Upper lobe of right lung (tissue), 1 donor: ENCODE data around the gene OR4E1. TPM values are rescaled to one million over a fixed set of nuclear protein-coding genes. Genes with fewer than 3 reads are reported as not detected.

Experiments used
- ATAC-seq: fragments of 200-7000 bp; cut with Tn5 transposase; one replicate; pipeline ENCODE4 v1.9.1; 2020; ENCODE audit warnings: mild to moderate bottlenecking, moderate library complexity
- DNase-seq: peaks from one replicate; pipeline ENCODE4 v3.0.0-alpha.2; 2020
- H3K27ac ChIP-seq: fragments of 200-600 bp; one replicate; pipeline ENCODE4 v1.8.0; 2022
- H3K27me3 ChIP-seq: fragments of 200-600 bp; one replicate; pipeline ENCODE4 v1.8.0; 2022; ENCODE audit warnings: mild to moderate bottlenecking
- H3K36me3 ChIP-seq: fragments of 200-600 bp; one replicate; pipeline ENCODE4 v1.8.0; 2022
- H3K4me1 ChIP-seq: fragments of 200-600 bp; one replicate; pipeline ENCODE4 v1.8.0; 2022
- H3K4me3 ChIP-seq: fragments of 200-600 bp; one replicate; pipeline ENCODE4 v1.8.0; 2022; ENCODE audit warnings: mild to moderate bottlenecking
- H3K9me3 ChIP-seq: fragments of 200-600 bp; one replicate; pipeline ENCODE4 v1.8.0; 2022
- CTCF ChIP-seq: fragments of 200-600 bp; IDR thresholded peaks from one replicate; pipeline ENCODE4 v1.8.0; 2022; ENCODE audit warnings: antibody characterized with exemption
- intact Hi-C: fragments of 100-400 bp; cut with DNase I; formaldehyde crosslinking; loops from one replicate; pipeline ENCODE4 v1.11.0; 2022
- total RNA-seq: library from RNA; stranded (reverse); fragmentation: NEBNext Ultra II Directional; extraction: Animal tissue kit (Norgen Biotek cat#: 25700); gene quantifications from one replicate; pipeline ENCODE4 v1.2.1, GENCODE V29; 2021
- donor health status: DM: no; HTN: yes; CAD: no; lungs with severe emphysema.

OR4E1 gene
- total RNA-seq, 1 donor from 2014 or later, result not detected

GRCh38 chr14:21669284-21669683, 4.3 kb downstream of the OR4E1 start:
- H3K27ac ChIP-seq, result no peak overlapping the region
- no peak for ATAC-seq
- DNase-seq, result no peak

DNA sequence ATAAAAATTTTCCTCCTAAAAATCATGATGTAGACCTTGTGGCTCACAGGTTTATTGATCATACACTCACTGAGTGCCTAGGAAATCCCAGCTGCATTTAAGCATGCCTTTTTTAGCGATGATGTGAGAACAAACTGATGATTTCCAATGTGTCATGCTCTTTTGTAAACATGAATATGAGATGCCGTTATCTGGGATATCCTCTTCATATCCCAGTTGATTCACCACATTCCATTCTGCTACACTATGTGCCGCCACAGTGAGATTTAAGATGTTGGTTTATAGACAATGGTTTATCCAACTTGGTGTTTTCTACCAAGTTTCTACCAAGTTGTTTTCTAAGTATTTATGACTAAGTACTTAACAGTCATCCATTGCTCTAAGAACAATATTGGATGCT, 5.2 kb downstream of the OR4E1 start:
- H3K27ac ChIP-seq, result no peak overlapping the region
- H3K4me3 ChIP-seq, result no peak overlapping the region
- intact Hi-C loops, result no loop called here
- DNase-seq (no peak), ATAC-seq (no peak)
- no peaks in the 10 kb centered on the region for H3K4me1 ChIP-seq
- no peaks in the 10 kb centered on the region for H3K9me3 ChIP-seq
- TF ChIP-seq CTCF, result no peak
- no peaks in the 10 kb centered on the region for H3K27me3 ChIP-seq
- no peaks in the 10 kb centered on the region for H3K36me3 ChIP-seq

More at GRCh38 chr14:21669284-21669683, 4.3 kb downstream of the OR4E1 start:
- no peak for TF ChIP-seq CTCF
- intact Hi-C loops, result no loop called here
- H3K4me1 ChIP-seq, result no peaks in the 10 kb centered on the region
- H3K9me3 ChIP-seq, result no peaks in the 10 kb centered on the region
- no peak overlapping the region for H3K4me3 ChIP-seq
- H3K36me3 ChIP-seq, result no peaks in the 10 kb centered on the region
- H3K27me3 ChIP-seq, result no peaks in the 10 kb centered on the region

- no peak for ATAC-seq
- no peaks in the 10 kb centered on the region for H3K4me1 ChIP-seq
Measured at GRCh38 chr14:21656980-21657379, 16.6 kb downstream of the OR4E1 start.

GRCh38 chr14:21654215-21654614, 19.4 kb downstream of the OR4E1 start:
- intact Hi-C loops, result no loop called here
- no peak overlapping the region for H3K27ac ChIP-seq
- no peak for ATAC-seq

More at GRCh38 chr14:21656980-21657379, 16.6 kb downstream of the OR4E1 start:
- Histone ChIP-seq H3K4me3 (no peak overlapping the region), H3K27ac (no peak overlapping the region), H3K9me3 (no peaks in the 10 kb centered on the region), H3K27me3 (no peaks in the 10 kb centered on the region), H3K36me3 (no peaks in the 10 kb centered on the region)
- intact Hi-C loops, result no loop called here
- DNase-seq, result no peak
- no peak for TF ChIP-seq CTCF

DNA sequence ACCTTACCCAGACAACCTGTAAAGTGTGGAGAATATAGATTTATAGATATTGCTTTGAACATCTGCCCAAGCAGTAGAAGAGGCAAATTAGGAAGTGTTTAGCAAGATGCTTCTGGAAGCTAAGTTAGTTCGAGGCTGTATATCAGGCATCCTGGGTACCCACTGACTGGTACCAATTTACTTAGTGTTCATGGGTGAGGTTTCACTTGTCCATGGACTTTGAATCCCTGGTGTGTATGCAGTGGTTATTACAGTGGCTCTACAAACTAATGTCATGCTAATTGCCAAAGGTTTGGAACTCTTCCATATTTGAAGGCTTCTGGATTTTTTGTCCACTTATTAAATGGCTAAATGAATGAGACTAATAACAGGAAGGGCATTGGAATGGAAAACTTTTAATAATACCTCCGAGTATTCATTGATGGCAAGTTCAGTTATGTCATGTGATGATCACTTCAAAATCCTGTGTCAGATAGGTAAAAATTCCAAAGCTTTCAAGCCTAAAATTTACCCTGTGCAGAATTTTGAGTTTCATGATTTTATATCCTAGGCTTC, 20.2 kb downstream of the OR4E1 start, which contains the start of gene OR4E2:
OR4E2 (plus strand) TSS at position 505 of the 555 bp plus-strand sequence. CDS start 11,248 bp downstream, outside the sequence.
- no peak for DNase-seq
- Histone ChIP-seq H3K4me3 (no peak within 1 kb of the TSS), H3K27me3 (no peaks in the 10 kb centered on the region), H3K36me3 (no peaks in the 10 kb centered on the region), H3K27ac (no peak within 1 kb of the TSS), H3K9me3 (no peaks in the 10 kb centered on the region), H3K4me1 (no peaks in the 10 kb centered on the region)
- intact Hi-C loops, result no loop called here
- no peak for TF ChIP-seq CTCF
- ATAC-seq, result no peak

More at GRCh38 chr14:21654215-21654614, 19.4 kb downstream of the OR4E1 start:
- no peak overlapping the region for H3K4me3 ChIP-seq
- TF ChIP-seq CTCF, result no peak
- H3K36me3 ChIP-seq, result no peaks in the 10 kb centered on the region
- H3K4me1 ChIP-seq, result no peaks in the 10 kb centered on the region
- no peaks in the 10 kb centered on the region for H3K9me3 ChIP-seq
- no peak for DNase-seq
- no peaks in the 10 kb centered on the region for H3K27me3 ChIP-seq
